Lower leg skin (tissue), 4 donors: ENCODE results near the gene NPM3. TPM values are rescaled to one million over a fixed set of nuclear protein-coding genes. Genes with fewer than 3 reads are reported as not detected.

Source experiments
- DNase-seq, 2 donors: peaks; one replicate each; pipeline ENCODE4 v3.0.0-alpha.2; 2019; ENCODE audit warnings: low spot score in 2 of 2
- H3K4me3 ChIP-seq: fragments of 200-600 bp; sonication (generic); 2 replicates; pipeline ENCODE4 v1.5.1; 2017; ENCODE audit warnings: mild to moderate bottlenecking, low read depth; ENCODE audit not compliant: poor library complexity, severe bottlenecking
- CTCF ChIP-seq, 3 donors: fragments of 450-650 bp; IDR thresholded peaks; one replicate each; pipeline ENCODE4 v1.5.1; 2016; ENCODE audit warnings: antibody characterized with exemption in 3 of 3, mild to moderate bottlenecking in 3 of 3, moderate library complexity in 2 of 3
- POLR2A ChIP-seq, 2 donors: fragments of 450-650 bp; IDR thresholded peaks; one replicate each; pipeline ENCODE4 v1.6.1; 2016 to 2017; ENCODE audit warnings: antibody characterized with exemption in 2 of 2, mild to moderate bottlenecking in 1 of 2, moderate library complexity in 1 of 2
- WGBS, 2 donors: methylation state at CpG; one replicate each; pipeline ENCODE4 v1.1.5; 2018; 5-methylcytosine and 5-hydroxymethylcytosine counted together
- intact Hi-C: fragments of 100-400 bp; cut with DNase I; formaldehyde crosslinking; loops from one replicate; pipeline ENCODE4 v1.15.0; 2023; ENCODE audit warnings: low total_unique reads
- total RNA-seq, 4 donors: library from RNA; depleted of rRNA; stranded (reverse); fragments of >200 nt; gene quantifications; one replicate each; pipeline ENCODE4 v1.1.0, GENCODE V29; 2016

NPM3 gene
- total RNA-seq, 4 donors from 2014 or later = 24.6 to 37.7 (median 27.4) TPM

- no peak for DNase-seq
- intact Hi-C loops = no loop called here
- H3K4me3 ChIP-seq = no peak overlapping the region
- WGBS, 2 donors = 21 to 28% methylated on average over 14 of the region's 14 CpGs
- TF ChIP-seq POLR2A (IDR thresholded peaks at IDR 0.05) (no peak), CTCF (IDR thresholded peaks at IDR 0.05) (no peak)
These were observed 35.8 kb upstream of the NPM3 start for GRCh38 chr10:101818872-101819633.

- peak within 1 kb of the TSS; percentile 99 for H3K4me3 ChIP-seq
- intact Hi-C loops = no loop called here
- DNase-seq = peak; percentile 98 to 100
- TF ChIP-seq CTCF (IDR thresholded peaks at IDR 0.05) (no peak), POLR2A (IDR thresholded peaks at IDR 0.05) (peak in 1 of 2 donors; percentile 95)
- 0 to 1% methylated on average over 37 to 45 of the region's 47 CpGs for WGBS, 2 donors
These were observed 35.0 kb upstream of the NPM3 start, which contains the start of gene OGA for GRCh38 chr10:101818119-101818871. TSS of gene OGA (minus strand) at chr10:101818444. CDS start at chr10:101818022, 422 bp downstream.

GRCh38 chr10:101817337-101818118 lies 34.3 kb upstream of the NPM3 start:
- peak; percentile 95 to 97 for DNase-seq
- 1% methylated on average over 20 to 22 of the region's 44 CpGs for WGBS, 2 donors
- intact Hi-C loops = no loop called here
- peak overlapping the region; percentile 99 for H3K4me3 ChIP-seq
- TF ChIP-seq CTCF (IDR thresholded peaks at IDR 0.05) (no peak), POLR2A (IDR thresholded peaks at IDR 0.05) (no peak)

GRCh38 chr10:101816913-101817336 lies 33.7 kb upstream of the NPM3 start:
- TF ChIP-seq CTCF (IDR thresholded peaks at IDR 0.05) (no peak), POLR2A (IDR thresholded peaks at IDR 0.05) (no peak)
- 1% methylated on average over 14 of the region's 14 CpGs for WGBS, 2 donors
- H3K4me3 ChIP-seq = peak overlapping the region; percentile 99
- no peak for DNase-seq
- intact Hi-C loops = no loop called here

- H3K4me3 ChIP-seq = peak overlapping the region; percentile 99
- TF ChIP-seq CTCF (IDR thresholded peaks at IDR 0.05) (no peak), POLR2A (IDR thresholded peaks at IDR 0.05) (no peak)
- intact Hi-C loops = no loop called here
- no peak for DNase-seq
- WGBS, 2 donors = 0 to 1% methylated on average over 5 of the region's 5 CpGs
These were observed 33.1 kb upstream of the NPM3 start for GRCh38 chr10:101816376-101816775.
